ENCODE results near the gene DLGAP1. TPM values are rescaled to one million over a fixed set of nuclear protein-coding genes. Genes with fewer than 3 reads are reported as not detected.

The DLGAP1 gene
- total RNA-seq, 1 experiment from 2014 or later = 23.2 TPM

DNA sequence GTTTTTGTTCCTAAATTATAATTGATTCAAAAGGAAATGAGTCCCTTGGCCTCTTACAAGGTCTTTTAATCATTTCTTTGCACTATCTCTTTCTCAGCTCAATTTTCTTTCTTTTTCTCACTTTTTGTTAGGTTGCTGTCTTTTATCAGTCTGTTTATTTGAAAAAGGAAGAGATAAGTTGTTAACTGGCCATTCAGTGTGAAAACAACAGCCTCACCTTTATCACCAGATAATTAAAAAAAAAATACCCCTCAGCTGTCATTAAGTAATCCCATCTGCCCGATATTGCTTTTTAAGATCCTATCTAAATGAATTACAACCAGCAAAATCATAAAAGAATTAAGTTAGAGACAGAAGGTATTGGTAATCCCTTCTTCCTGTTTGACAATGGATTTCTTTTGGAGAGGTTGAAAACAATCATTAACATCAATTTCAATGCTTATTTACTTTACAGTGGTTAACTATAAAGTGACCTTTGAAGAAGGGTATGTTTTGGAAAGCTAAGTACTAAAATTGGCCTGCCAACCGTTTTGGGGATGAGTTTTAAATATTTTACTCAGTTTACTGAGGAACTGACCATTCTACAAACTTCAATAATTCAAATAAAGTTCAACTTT is 900.2 kb downstream of the DLGAP1 start:
- H3K4me3 Mint-ChIP-seq = peak overlapping the region; percentile 44 to 55
- Histone ChIP-seq H3K9ac (ENCODE audit: extremely low read depth, insufficient read length, low read length) (no peak overlapping the region), H3K27ac (ENCODE audit: insufficient read length, low read depth, low read length) (peak overlapping the region; percentile 74), H3K23ac (ENCODE audit: insufficient read length, low read depth, low read length) (no peak overlapping the region), H3K23me2 (ENCODE audit: insufficient read length, low read depth, low read length, poor library complexity, severe bottlenecking) (no peaks in the 10 kb centered on the region), H3K4me2 (ENCODE audit: insufficient read depth, insufficient read length, low read length) (no peak overlapping the region), H2BK20ac (ENCODE audit: low read depth, low read length, poor library complexity, severe bottlenecking) (no peak overlapping the region), H3K79me2 (ENCODE audit: insufficient read depth, low read length) (no peaks in the 10 kb centered on the region), H3K4me1 (ENCODE audit: insufficient read depth, low read length) (peaks cover 6% of the 10 kb centered on the region; the same call in 1 of the 2 replicates), H2BK15ac (ENCODE audit: low read depth, low read length) (no peak overlapping the region), H3T11ph (ENCODE audit: low read length) (no peak overlapping the region), H2BK120ac (ENCODE audit: low read depth, low read length, poor library complexity, severe bottlenecking) (no peak overlapping the region), H2AK5ac (ENCODE audit: insufficient read length, low read length) (no peak overlapping the region), H3K14ac (ENCODE audit: insufficient read depth, low read length) (no peak overlapping the region), H4K5ac (ENCODE audit: insufficient read length, low read depth, low read length) (no peak overlapping the region), H2AFZ (ENCODE audit: low read length) (no peak overlapping the region), H2BK5ac (ENCODE audit: insufficient read length, low read length) (no peak overlapping the region), H3K27me3 (ENCODE audit: insufficient read depth, low read length) (no peaks in the 10 kb centered on the region), H4K20me1 (ENCODE audit: control insufficient read depth, insufficient read depth, insufficient read length) (no peaks in the 10 kb centered on the region), H4K91ac (ENCODE audit: insufficient read length, low read depth, low read length) (no peak overlapping the region), H3K9me3 (ENCODE audit: control insufficient read depth, low read depth, low read length) (no peaks in the 10 kb centered on the region), H4K8ac (replicated peaks; ENCODE audit: insufficient read length, low read depth, low read length) (no peak overlapping the region), H3K18ac (ENCODE audit: insufficient read length, low read depth, low read length) (no peak overlapping the region), H3K56ac (ENCODE audit: insufficient read length, low read depth, low read length) (no peak overlapping the region), H3K79me1 (ENCODE audit: insufficient read depth, low read depth, low read length, poor library complexity, severe bottlenecking) (no peaks in the 10 kb centered on the region), H3K4ac (ENCODE audit: low read depth, low read length) (no peak overlapping the region), H2BK12ac (ENCODE audit: insufficient read length, low read depth, low read length) (no peak overlapping the region)
- peak overlapping the region; percentile 18 to 98 (median 96); a peak in 5 of 7 replicates for H3K27ac Mint-ChIP-seq
- no peaks in the 10 kb centered on the region for H3K27me3 Mint-ChIP-seq (ENCODE audit: low read depth)
- TF ChIP-seq, protein P1, sequence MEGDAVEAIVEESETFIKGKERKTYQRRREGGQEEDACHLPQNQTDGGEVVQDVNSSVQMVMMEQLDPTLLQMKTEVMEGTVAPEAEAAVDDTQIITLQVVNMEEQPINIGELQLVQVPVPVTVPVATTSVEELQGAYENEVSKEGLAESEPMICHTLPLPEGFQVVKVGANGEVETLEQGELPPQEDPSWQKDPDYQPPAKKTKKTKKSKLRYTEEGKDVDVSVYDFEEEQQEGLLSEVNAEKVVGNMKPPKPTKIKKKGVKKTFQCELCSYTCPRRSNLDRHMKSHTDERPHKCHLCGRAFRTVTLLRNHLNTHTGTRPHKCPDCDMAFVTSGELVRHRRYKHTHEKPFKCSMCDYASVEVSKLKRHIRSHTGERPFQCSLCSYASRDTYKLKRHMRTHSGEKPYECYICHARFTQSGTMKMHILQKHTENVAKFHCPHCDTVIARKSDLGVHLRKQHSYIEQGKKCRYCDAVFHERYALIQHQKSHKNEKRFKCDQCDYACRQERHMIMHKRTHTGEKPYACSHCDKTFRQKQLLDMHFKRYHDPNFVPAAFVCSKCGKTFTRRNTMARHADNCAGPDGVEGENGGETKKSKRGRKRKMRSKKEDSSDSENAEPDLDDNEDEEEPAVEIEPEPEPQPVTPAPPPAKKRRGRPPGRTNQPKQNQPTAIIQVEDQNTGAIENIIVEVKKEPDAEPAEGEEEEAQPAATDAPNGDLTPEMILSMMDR (conservative IDR thresholded peaks at IDR 0.05) = no peak
- peaks cover 47 to 48% of the 10 kb centered on the region in 2 experiments for H3K4me1 Mint-ChIP-seq
- DNase-seq = no peak
- H3K9me3 Mint-ChIP-seq = peaks cover 0 to 2% of the 10 kb centered on the region in 2 experiments; a peak in 3 of 5 replicates
- WGBS (ENCODE audit: extremely low coverage, insufficient read length, low lambda C conversion rate) = no CpG with 5 or more reads among the region's 2 CpGs
- H3K36me3 Mint-ChIP-seq (ENCODE audit: insufficient read depth in 1 of 3, low read depth in 3 of 3) = peaks cover 0 to 5% (median 1%) of the 10 kb centered on the region in 3 experiments; a peak in 2 of 7 replicates
